Psoas muscle (tissue), 8 donors: ENCODE measurements around the gene MEG3. TPM values are rescaled to one million over a fixed set of nuclear protein-coding genes. Genes with fewer than 3 reads are reported as not detected.

Experiments used
- ATAC-seq, 4 donors: fragments of 200-7000 bp; cut with Tn5 transposase; one replicate each; pipeline ENCODE4 v1.9.1; 2020; ENCODE audit warnings: moderate library complexity in 3 of 4, mild to moderate bottlenecking in 2 of 4
- DNase-seq, 2 donors: peaks; one replicate each; pipeline ENCODE4 v3.0.0-alpha.2; 2020
- H3K27ac ChIP-seq: fragments of 200-600 bp; one replicate; pipeline ENCODE4 v1.8.0; 2022
- H3K27me3 ChIP-seq, 3 donors: fragments of 200-600 bp in 1 of 3; one replicate each; pipeline versions ENCODE4 v1.6.1 to v1.8.0; 2013 to 2022; ENCODE audit warnings: low read length in 2 of 3, mild to moderate bottlenecking in 2 of 3, moderate library complexity in 1 of 3; ENCODE audit not compliant: insufficient read depth in 3 of 3
- H3K36me3 ChIP-seq, 2 donors: fragments of 200-600 bp in 1 of 2; one replicate each; pipeline versions ENCODE4 v1.6.1 to v1.8.0; 2013 to 2022; ENCODE audit warnings: low read depth in 1 of 2, mild to moderate bottlenecking in 1 of 2, moderate library complexity in 1 of 2; ENCODE audit not compliant: insufficient read depth in 1 of 2
- H3K4me1 ChIP-seq: fragments of 200-600 bp; one replicate; pipeline ENCODE4 v1.8.0; 2022
- H3K4me3 ChIP-seq: fragments of 200-600 bp; one replicate; pipeline ENCODE4 v1.8.0; 2022; ENCODE audit warnings: mild to moderate bottlenecking
- H3K9me3 ChIP-seq: fragments of 200-600 bp; one replicate; pipeline ENCODE4 v1.8.0; 2022
- CTCF ChIP-seq: fragments of 200-600 bp; IDR thresholded peaks from one replicate; pipeline ENCODE4 v1.8.0; 2022; ENCODE audit warnings: antibody characterized with exemption
- WGBS, 3 donors: extraction: QIAGEN DNeasy Blood & Tissue Kit; methylation state at CpG; one replicate each; pipeline versions ENCODE4 v1.1.6 to v1.1.7; 2013; 5-methylcytosine and 5-hydroxymethylcytosine counted together
- intact Hi-C, 2 donors: fragments of 100-400 bp; cut with DNase I; formaldehyde crosslinking; loops; one replicate each; pipeline versions ENCODE4 v1.11.0 to v1.14.2; 2022
- polyA plus RNA-seq, 3 donors: library from polyadenylated mRNA; stranded (reverse); fragments of 200-250 nt; gene quantifications; one replicate each; pipeline ENCODE4 v1.2.3, GENCODE V29; 2013
- total RNA-seq, 4 donors: library from RNA; stranded (reverse); fragmentation: NEBNext Ultra II Directional in 2 of 4; extraction: Animal tissue kit (Norgen Biotek cat#: 25700) in 2 of 4; gene quantifications; one replicate each; pipeline versions ENCODE4 v1.2.1 to v1.2.4, GENCODE V29; 2021 to 2023
- donor health status: healthy with polysubstance abuse.
- donor health status: DM: no; HTN: no; CAD: no; lungs with moderate emphysema.
- donor health status: Bipolar disorder and iron deficiency.
- donor health status: healthy.
- donor health status: DM: yes; HTN: yes; CAD: no.
- donor health status: DM: no; HTN: no; CAD: no.
- donor health status: DM: no; HTN: no; CAD: no.
- donor health status: DM: yes; HTN: yes; CAD: no.

MEG3 gene
- total and polyA plus RNA-seq, 7 donors, result 17.8 to 52.6 (median 24.9) TPM

- Histone ChIP-seq H3K4me1 (no peaks in the 10 kb centered on the region), H3K27me3 (peaks cover 0 to 5% (median 5%) of the 10 kb centered on the region in 3 donors), H3K4me3 (no peak overlapping the region), H3K27ac (no peak overlapping the region), H3K9me3 (no peaks in the 10 kb centered on the region), H3K36me3 (no peaks in the 10 kb centered on the region)
- intact Hi-C loops, result no loop called here
- ATAC-seq, result no peak
- DNase-seq, result no peak
- 88 to 89% (median 88%) methylated on average over 13 of the region's 13 CpGs for WGBS, 3 donors
- TF ChIP-seq CTCF, result no peak
Observed at GRCh38 chr14:100884456-100884855, 58.5 kb downstream of the MEG3 start.

- 8 to 21% (median 17%) methylated on average over 2 of the region's 2 CpGs for WGBS, 3 donors
- Histone ChIP-seq H3K27ac (no peak overlapping the region), H3K4me3 (no peak overlapping the region), H3K4me1 (no peaks in the 10 kb centered on the region), H3K27me3 (peaks cover 0 to 5% (median 5%) of the 10 kb centered on the region in 3 donors), H3K9me3 (no peaks in the 10 kb centered on the region), H3K36me3 (no peaks in the 10 kb centered on the region)
- TF ChIP-seq CTCF, result no peak
- intact Hi-C loops, result no loop called here
- no peak for ATAC-seq
- DNase-seq, result peak in 1 of 2 donors; percentile 35
Observed at GRCh38 chr14:100885196-100885595, 59.3 kb downstream of the MEG3 start.

GRCh38 chr14:100885617-100886016 is 59.7 kb downstream of the MEG3 start:
- DNase-seq, result no peak
- Histone ChIP-seq H3K27me3 (peaks cover 0 to 5% (median 5%) of the 10 kb centered on the region in 3 donors), H3K27ac (no peak overlapping the region), H3K36me3 (no peaks in the 10 kb centered on the region), H3K4me1 (no peaks in the 10 kb centered on the region), H3K9me3 (no peaks in the 10 kb centered on the region), H3K4me3 (no peak overlapping the region)
- 37 to 62% (median 48%) methylated on average over 5 of the region's 5 CpGs for WGBS, 3 donors
- intact Hi-C loops, result no loop called here
- no peak for ATAC-seq
- no peak for TF ChIP-seq CTCF

DNA sequence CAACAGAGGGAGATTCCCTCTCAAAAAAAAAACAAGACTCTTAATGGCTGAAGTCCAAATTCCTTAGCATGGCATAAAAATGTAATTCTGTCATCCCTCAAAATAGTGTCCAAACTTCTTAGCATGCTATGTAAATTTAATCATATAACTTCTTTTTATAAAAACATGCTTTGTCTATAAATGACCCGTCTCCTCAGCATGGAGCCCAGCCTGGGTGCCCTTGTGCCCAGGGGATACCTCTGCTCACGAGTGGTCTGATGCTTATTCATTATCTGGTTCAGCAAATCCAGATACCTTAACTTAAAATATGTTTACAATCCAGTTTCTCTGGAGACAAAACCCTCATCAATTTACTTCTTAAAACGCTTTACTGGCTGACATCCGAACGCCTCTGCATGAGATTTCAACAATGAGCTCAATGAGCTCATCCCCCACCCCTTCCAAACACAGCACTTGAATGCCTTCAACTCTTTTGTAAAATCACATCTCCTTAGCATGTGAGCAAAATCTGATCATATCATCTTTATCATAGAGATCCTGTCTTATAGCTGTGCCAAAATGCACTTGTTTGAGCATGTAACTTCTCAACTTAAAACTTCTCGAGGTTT is 61.9 kb downstream of the MEG3 start:
- 75 to 81% (median 78%) methylated on average over 6 of the region's 6 CpGs for WGBS, 3 donors
- TF ChIP-seq CTCF, result no peak
- Histone ChIP-seq H3K27me3 (peaks cover 0 to 7% (median 5%) of the 10 kb centered on the region in 3 donors), H3K4me1 (no peaks in the 10 kb centered on the region), H3K36me3 (no peaks in the 10 kb centered on the region), H3K4me3 (no peak overlapping the region), H3K27ac (no peak overlapping the region), H3K9me3 (no peaks in the 10 kb centered on the region)
- intact Hi-C loops, result no loop called here
- no peak for ATAC-seq
- no peak for DNase-seq

DNA sequence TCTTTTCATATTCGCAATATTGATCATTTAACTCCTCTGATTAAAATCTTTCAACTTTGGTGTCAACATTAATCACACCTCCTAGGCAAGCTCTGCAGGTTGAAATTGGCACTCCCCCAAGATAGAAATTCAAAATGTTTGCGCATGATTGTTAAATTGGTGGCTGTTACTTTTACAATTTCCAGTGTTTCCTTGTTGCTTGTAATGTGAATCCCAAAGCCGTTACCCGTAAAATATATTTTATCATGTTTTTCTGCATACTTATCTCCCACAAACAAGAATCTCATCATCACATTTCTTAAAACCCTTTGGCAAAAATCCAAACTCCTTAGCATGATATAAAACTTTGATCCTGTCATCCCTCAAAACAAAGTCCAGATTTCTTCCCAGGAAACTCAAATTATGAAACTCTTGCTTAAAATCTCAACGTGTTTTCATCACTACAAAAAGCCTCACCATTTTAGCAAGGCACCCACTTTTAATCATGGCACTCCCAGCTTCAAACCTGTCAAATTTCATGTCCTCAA is 62.9 kb downstream of the MEG3 start:
- Histone ChIP-seq H3K4me1 (no peaks in the 10 kb centered on the region), H3K27me3 (peaks cover 0 to 7% (median 5%) of the 10 kb centered on the region in 3 donors), H3K4me3 (no peak overlapping the region), H3K36me3 (no peaks in the 10 kb centered on the region), H3K9me3 (no peaks in the 10 kb centered on the region), H3K27ac (no peak overlapping the region)
- ATAC-seq (no peak), DNase-seq (no peak)
- TF ChIP-seq CTCF, result no peak
- intact Hi-C loops, result no loop called here
- whole genome bisulfite sequencing, 3 donors, result 77 to 81% (median 79%) methylated on average over 5 of the region's 5 CpGs
